HG02798 (cell line): ENCODE measurements around the gene PAM.

ENCODE experiments used
- ATAC-seq: cut with Tn5 transposase; IDR thresholded peaks from one replicate; pipeline ENCODE4 v1.9.1; 2021; ENCODE audit warnings: mild to moderate bottlenecking; ENCODE audit not compliant: unreplicated experiment, poor library complexity

The PAM gene

GRCh38 chr5:102754767-102755431 lies at the start of gene PAM:
PAM (plus strand) TSS chr5:102755305; CDS start chr5:102866196, 110,891 bp downstream.
- ATAC-seq = peak; percentile 88

DNA sequence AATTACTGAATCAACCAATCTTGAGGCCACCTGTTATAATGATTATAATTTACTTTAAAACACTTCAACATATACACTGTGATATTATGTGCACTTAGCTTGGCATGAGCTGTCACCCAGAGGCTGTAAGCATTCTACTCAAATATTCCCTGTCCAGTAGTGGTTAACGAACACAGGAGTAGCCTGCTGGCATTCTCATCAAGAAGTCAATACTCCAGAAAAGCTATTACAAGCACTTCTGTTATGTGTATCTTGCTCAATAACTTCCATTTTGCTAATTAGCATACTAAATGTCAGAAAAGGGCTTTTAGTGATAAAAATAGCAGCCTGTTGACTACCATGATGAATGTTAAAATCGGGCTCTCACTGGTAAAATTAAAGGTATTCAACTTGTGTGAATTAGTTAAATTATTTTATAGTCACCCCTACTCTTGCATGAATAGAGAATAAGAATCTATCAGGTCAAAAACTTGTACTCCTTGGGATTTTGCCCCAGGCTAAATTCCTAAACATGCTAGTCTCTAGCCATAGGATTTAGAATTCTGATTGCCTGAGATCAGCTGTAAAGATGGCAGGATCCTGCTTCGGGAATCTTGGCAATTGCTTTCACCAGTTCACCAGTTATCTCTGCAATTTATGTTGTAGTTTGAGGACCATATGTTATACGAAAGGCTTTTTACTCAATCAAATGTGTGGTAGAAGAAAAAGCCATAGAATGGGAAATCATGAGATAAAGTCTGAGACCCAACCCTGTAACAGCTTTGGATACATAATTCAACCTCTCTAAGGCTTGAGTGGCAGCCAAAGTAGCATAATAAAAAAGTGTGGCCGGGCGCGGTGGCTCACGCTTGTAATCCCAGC lies 43.4 kb upstream of the PAM start:
- ATAC-seq = no peak

- ATAC-seq = no peak
Observed at GRCh38 chr5:102713278-102713677, 41.8 kb upstream of the PAM start.

DNA sequence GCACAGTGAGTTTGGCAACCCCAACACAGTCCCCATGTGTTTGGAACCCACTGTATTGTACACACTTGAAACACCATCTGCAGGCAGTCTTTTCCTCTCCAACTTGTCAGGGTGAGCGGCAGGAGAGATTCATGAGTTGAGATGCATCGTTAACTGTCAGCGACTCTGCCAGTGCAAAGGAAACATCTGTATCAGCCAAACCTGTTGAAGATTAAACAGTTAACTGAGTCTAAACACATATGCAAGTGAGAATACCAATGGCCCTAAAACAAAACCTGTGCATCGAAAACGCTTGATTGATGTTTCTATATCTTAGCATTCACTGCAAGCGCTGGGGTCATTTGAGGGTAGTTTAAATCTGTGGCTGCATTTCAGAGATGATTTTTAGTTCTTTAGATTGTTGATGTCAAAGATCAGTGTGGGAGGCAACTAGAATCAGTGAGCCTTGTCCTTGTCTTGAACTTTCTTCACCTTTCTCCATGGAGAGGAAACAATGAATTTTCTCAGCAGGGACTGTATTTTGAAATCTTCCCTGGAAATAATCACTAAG lies 41.3 kb upstream of the PAM start:
- ATAC-seq = no peak

- ATAC-seq = no peak
Observed at GRCh38 chr5:102715082-102715807, 39.9 kb upstream of the PAM start.

DNA sequence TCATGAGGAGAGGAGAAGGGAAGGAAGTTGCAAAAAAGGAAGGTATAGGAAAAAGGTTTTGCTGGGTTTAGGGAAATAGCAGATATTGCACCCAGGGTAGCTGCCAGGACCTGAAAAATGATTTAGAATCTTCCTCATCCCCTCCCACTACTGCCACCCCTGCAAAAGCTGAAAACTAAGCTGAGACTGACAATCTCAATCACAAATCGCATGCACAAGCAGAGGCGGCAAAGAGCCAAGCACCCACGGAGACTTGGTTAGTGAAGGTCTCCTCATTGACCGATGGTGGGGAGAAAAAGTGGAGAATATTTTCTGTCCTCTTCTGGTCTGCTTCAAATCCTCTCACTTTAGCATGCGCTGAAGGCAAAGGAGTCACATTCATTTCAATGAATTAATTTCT lies 39.1 kb upstream of the PAM start:
- no peak for ATAC-seq

GRCh38 chr5:102718819-102719218 lies 36.3 kb upstream of the PAM start:
- no peak for ATAC-seq

GRCh38 chr5:102719886-102720285 lies 35.2 kb upstream of the PAM start:
- no peak for ATAC-seq

- no peak for ATAC-seq
Observed at GRCh38 chr5:102720969-102721368, 34.1 kb upstream of the PAM start.

DNA sequence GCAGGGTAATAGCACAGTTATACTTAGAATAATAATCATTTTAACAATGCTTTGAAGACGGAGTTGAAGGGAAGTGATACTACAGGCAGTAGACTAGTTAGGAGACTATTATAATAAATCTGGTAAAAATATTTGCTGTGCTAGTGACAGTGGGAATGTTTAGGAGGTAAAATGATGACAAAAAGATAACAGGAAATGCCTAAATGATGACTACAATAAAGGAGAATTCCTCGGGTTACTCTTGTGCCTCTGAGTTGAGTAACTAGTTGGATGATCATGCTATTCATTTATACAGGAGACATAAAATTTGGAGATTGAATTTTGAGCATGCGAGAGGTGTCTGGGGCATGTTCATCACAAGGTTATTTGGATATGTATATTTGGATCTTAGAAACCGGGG lies 32.2 kb upstream of the PAM start:
- no peak for ATAC-seq

DNA sequence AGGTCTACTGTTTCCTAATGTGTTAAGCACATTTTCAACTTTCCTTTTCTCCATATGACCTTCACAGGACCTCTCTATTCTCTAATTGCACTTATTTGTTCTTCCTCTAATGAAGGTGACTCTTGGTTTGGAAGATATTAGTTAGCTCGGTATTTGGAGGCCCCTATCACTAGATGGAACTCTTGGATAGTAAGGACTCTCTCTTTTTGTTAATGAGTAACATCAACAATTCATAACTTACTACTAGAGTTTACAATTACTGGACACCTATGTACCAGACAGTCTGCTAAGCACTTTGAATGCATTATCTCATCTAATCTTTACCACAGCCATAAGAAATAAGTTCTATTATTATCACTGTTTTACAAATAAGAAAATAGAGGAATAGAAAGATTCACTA lies 23.4 kb upstream of the PAM start:
- no peak for ATAC-seq

- no peak for ATAC-seq
Observed at GRCh38 chr5:102733534-102733933, 21.6 kb upstream of the PAM start.

GRCh38 chr5:102737161-102737560 lies 17.9 kb upstream of the PAM start:
- ATAC-seq = no peak

- ATAC-seq = no peak
Observed at GRCh38 chr5:102737805-102738469, 17.2 kb upstream of the PAM start.

DNA sequence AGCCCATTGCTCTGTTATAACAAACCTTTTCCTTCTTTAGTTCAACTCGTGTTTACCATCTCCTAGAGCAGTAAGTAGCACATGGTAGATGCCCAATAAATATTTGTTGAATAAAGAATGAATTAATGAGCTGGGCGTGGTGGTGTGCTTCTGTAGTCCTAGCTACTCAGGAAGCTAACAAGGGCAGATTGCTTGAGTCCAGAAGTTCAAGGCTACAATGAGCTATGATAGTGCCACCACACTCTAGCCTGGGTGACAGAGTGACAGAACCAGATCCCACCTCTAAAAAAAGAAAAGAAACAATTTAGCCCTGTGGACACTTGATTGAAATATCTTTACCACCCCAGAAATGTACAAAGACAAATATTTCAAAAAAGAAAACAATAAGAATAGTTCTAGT lies 14.6 kb upstream of the PAM start:
- ATAC-seq = no peak

DNA sequence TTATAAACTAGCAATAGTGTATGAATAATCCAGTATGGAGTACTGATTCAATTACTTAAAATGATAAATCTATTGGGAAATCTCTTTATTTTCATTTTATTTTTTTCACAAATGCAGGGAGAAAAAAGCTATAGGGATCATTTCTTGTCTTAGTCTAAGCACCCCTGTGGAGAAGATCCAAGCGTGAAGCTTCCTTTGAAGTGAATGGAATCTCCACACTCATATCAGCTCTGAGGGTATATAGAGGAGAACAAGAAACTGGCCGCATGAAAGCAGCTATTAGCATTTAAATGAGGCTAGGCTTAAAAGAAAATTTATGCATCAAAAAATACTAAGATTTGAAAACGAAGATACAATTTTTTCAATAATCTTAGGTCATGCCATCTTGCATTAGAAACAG lies 12.9 kb upstream of the PAM start:
- no peak for ATAC-seq

GRCh38 chr5:102743900-102744299 lies 11.2 kb upstream of the PAM start:
- no peak for ATAC-seq

DNA sequence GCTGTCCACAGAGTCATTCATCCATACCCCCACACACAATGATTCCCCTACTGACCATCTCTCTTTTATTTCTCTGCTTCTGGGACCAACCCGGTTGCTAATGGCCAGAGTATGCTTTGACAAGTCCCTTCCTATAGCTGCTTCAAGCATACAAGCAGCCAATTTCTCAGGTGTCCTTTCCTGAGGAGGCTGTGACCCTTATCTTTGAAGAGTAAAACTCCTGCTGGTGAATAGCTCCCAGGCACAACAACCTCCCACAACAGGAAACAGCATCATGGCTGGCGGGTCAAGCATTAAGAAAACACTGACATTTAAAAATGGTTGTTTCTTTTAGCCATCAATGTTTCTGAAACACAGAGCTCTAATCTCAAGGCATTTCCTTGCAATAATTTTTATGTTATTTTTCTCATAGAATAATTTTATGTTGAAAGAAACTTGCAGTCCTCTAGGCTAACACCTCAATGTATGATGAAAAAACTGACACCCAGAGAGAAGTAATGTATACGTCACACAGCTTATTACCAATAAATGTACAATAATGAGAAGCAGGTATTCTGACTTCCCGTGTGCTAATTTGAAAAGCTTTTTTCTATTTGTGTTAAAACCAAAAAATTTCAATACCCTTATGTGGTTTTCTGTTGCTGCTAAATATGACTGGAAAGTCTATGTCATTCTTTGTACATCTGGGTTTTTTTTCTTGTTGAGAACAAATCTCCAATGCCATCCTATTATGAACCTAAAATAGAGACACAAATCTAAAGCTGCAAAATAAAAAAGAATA lies 7.5 kb upstream of the PAM start:
- ATAC-seq = peak; percentile 69

DNA sequence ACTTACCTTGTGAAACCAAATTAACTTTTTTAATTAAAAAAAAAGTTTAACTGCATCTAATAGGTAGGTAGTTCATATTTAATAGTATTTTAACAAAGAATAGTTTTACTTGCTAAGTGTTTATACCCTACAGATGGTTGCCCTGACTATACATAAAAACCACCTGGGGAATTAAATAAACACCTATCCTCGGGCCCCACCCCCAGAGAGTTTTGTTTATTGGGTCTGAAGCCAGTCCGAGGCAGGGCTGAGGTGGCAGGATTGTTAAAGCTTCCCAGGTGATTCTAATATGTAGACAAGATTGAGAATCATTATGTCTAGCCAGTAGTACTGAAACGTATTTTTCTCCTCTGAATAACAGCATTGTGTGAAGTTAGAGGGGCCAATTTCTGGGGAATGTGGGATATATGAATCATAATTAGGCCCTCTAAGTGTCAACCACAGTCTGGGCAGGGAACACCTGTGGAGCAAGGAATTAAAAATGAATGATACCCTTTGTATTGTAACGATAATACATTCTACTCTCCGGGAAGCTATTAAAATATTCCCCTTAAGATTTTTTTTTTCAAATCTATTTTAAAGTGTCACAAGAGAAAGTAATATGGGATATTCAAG lies 5.6 kb upstream of the PAM start:
- ATAC-seq = no peak
